HepG2 (cell line): ENCODE results near the gene HOXA4.

Experiments used
- AHR ChIP-seq: IDR thresholded peaks from 2 replicates; pipeline ENCODE4 v1.6.1; 2018; ENCODE audit warnings: missing genetic modification reagents, missing compliant biosample characterization
- CEBPB ChIP-seq: IDR thresholded peaks from 2 replicates; pipeline ENCODE4 v1.6.1; 2011; ENCODE audit warnings: low read depth, low read length, improper control_type of control experiment, borderline replicate concordance
- CTCF ChIP-seq: sonication (generic); formaldehyde crosslinking; IDR thresholded peaks from 2 replicates; pipeline ENCODE4 v1.5.0; 2020; ENCODE audit warnings: mild to moderate bottlenecking, missing genetic modification reagents, moderate library complexity
- EZH2 ChIP-seq: conservative IDR thresholded peaks from 2 replicates; pipeline ENCODE4 v1.6.1; 2012; ENCODE audit warnings: mild to moderate bottlenecking, low read depth, low read length, moderate library complexity
- FOXP4 ChIP-seq: sonication (generic); formaldehyde crosslinking; IDR thresholded peaks from 2 replicates; pipeline ENCODE4 v1.4.0; 2020; ENCODE audit warnings: missing genetic modification reagents
- PATZ1 ChIP-seq: sonication (generic); formaldehyde crosslinking; IDR thresholded peaks from 2 replicates; pipeline ENCODE4 v1.4.0; 2020; ENCODE audit warnings: missing genetic modification reagents
- POLR2AphosphoS2 ChIP-seq: IDR thresholded peaks from 2 replicates; pipeline ENCODE4 v1.6.1; 2011; ENCODE audit warnings: low read depth, low read length, improper control_type of control experiment
- ZBTB4 ChIP-seq: sonication (generic); formaldehyde crosslinking; IDR thresholded peaks from 2 replicates; pipeline ENCODE4 v1.4.0; 2020; ENCODE audit warnings: missing genetic modification reagents, mild to moderate bottlenecking, borderline replicate concordance
- ZNF776 ChIP-seq: sonication (generic); formaldehyde crosslinking; IDR thresholded peaks from 2 replicates; pipeline ENCODE4 v1.4.0; 2020; ENCODE audit warnings: mild to moderate bottlenecking, missing genetic modification reagents
- TF ChIP-seq, protein P1 (sequence below): sonication (generic); formaldehyde crosslinking; IDR thresholded peaks from 2 replicates; pipeline ENCODE4 v1.4.0; 2020; ENCODE audit warnings: missing genetic modification reagents
- TF ChIP-seq, protein P2 (sequence below): sonication (generic); formaldehyde crosslinking; IDR thresholded peaks from 2 replicates; pipeline ENCODE4 v1.9.0; 2021; ENCODE audit warnings: missing genetic modification reagents, borderline replicate concordance

DNA sequence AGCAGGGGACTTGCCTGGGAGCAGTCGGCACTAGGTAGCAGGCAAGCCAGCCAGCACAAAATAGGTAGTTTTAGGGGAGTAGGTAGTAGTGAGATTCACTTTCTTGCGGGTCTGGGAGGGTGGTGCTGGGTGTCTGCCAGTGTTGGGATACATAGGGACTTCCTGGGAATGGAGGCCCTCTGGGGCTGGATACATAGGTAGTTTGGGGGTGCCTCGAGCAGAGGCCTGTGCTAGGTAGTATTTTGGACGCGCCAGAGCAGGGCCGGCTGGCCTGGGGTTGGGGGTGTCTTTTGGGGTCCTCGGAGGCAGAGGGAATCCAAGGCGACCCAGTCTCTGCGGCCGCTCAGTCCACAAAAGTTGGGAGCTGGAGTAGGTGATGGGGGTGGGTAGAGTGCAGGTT, 23.8 kb upstream of the HOXA4 start:
- TF ChIP-seq ZNF776 (CRISPR knock-in tag) = no peak
- no peak for TF ChIP-seq CTCF (CRISPR knock-in tag)
- TF ChIP-seq ZBTB4 (CRISPR knock-in tag) = no peak
- no peak for TF ChIP-seq AHR (CRISPR knock-in tag)
- TF ChIP-seq EZH2 = no peak
- TF ChIP-seq, protein P1, sequence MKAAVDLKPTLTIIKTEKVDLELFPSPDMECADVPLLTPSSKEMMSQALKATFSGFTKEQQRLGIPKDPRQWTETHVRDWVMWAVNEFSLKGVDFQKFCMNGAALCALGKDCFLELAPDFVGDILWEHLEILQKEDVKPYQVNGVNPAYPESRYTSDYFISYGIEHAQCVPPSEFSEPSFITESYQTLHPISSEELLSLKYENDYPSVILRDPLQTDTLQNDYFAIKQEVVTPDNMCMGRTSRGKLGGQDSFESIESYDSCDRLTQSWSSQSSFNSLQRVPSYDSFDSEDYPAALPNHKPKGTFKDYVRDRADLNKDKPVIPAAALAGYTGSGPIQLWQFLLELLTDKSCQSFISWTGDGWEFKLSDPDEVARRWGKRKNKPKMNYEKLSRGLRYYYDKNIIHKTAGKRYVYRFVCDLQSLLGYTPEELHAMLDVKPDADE (CRISPR knock-in tag) = no peak
- TF ChIP-seq, protein P2, sequence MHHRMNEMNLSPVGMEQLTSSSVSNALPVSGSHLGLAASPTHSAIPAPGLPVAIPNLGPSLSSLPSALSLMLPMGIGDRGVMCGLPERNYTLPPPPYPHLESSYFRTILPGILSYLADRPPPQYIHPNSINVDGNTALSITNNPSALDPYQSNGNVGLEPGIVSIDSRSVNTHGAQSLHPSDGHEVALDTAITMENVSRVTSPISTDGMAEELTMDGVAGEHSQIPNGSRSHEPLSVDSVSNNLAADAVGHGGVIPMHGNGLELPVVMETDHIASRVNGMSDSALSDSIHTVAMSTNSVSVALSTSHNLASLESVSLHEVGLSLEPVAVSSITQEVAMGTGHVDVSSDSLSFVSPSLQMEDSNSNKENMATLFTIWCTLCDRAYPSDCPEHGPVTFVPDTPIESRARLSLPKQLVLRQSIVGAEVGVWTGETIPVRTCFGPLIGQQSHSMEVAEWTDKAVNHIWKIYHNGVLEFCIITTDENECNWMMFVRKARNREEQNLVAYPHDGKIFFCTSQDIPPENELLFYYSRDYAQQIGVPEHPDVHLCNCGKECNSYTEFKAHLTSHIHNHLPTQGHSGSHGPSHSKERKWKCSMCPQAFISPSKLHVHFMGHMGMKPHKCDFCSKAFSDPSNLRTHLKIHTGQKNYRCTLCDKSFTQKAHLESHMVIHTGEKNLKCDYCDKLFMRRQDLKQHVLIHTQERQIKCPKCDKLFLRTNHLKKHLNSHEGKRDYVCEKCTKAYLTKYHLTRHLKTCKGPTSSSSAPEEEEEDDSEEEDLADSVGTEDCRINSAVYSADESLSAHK = no peak
- no peak for TF ChIP-seq POLR2AphosphoS2
- TF ChIP-seq FOXP4 (CRISPR knock-in tag) = no peak
- no peak for TF ChIP-seq CEBPB
- TF ChIP-seq PATZ1 = no peak
